T follicular helper cell (primary cell): ENCODE measurements around the gene SDK2.
"Not testable (repeated sequence)": the region's sequence is repeated elsewhere in the genome, so short reads cannot be mapped to it uniquely, and the experiment has no call there.

Experiments
- DNase-seq: peaks from one replicate; pipeline ENCODE4 v3.0.0-alpha.2; 2020; ENCODE audit warnings: low read depth

Gene SDK2

GRCh38 chr17:73453494-73453893 lies 190.8 kb downstream of the SDK2 start:
- not testable (repeated sequence) for DNase-seq

GRCh38 chr17:73453090-73453489 lies 191.2 kb downstream of the SDK2 start:
- DNase-seq: no peak

DNA sequence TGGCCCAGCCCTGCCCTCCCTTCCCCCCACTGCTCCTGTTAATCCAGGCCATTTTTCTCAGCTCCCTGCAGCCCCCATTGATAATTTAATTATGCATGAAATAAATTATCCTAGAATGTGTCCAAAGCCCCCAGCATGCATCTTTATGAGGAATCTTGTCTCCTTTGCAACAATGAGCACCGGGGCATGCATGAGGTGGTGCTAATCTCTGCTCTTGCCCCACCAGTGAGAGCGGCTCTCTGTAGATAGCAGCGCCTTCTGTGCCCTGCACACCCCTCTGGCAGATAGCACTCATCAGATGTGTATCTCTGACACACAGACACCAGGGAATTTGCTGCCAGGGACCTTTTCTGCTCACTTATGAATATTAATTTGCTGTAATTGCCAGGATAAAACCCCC lies 192.2 kb downstream of the SDK2 start:
- no peak for DNase-seq

GRCh38 chr17:73447319-73447718 lies 196.9 kb downstream of the SDK2 start:
- DNase-seq: no peak

DNA sequence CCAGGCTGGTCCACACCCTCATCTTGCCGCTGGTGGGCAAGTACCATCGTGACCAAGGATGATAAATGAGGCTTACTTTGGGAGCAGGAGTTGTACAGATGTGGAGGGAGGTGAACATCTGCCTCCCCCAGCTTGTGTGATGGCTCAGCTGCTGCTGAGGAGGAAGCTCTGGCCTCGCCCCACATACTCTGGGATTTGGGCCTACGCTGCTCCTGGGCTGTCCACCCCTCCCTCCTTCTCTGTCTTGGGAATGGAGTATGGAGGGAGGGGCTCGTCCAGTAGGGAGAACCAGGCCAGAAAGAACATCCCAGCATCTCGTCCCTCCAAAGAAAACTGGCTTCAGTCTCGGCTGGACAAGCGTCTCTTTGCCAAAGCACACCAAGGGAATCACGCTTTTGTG lies 197.6 kb downstream of the SDK2 start:
- DNase-seq: no peak

- DNase-seq: no peak
These were observed 198.8 kb downstream of the SDK2 start for GRCh38 chr17:73445466-73445865.

GRCh38 chr17:73444021-73444420 lies 200.2 kb downstream of the SDK2 start:
- DNase-seq: no peak

DNA sequence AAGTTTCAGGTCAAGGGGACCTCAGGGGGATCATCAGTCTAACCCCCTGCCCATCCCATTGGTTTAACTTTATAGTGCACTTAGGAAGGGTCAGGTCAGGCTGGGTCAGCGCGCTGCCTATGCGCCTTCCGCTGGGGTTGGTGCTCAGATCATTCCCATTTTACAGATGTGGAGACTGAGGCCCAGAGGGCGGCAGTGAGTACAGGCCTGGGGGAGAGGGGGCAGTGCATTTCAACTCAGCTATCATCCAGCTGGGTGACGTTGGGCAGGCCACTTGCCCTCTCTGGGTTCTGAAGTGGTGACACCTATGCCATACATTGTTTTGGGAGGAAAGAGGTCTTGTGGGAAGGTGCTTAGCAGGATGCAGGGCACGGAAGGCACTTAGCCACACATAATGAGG lies 204.6 kb downstream of the SDK2 start:
- DNase-seq: no peak

- DNase-seq: no peak
These were observed 206.4 kb downstream of the SDK2 start for GRCh38 chr17:73437826-73438225.

DNA sequence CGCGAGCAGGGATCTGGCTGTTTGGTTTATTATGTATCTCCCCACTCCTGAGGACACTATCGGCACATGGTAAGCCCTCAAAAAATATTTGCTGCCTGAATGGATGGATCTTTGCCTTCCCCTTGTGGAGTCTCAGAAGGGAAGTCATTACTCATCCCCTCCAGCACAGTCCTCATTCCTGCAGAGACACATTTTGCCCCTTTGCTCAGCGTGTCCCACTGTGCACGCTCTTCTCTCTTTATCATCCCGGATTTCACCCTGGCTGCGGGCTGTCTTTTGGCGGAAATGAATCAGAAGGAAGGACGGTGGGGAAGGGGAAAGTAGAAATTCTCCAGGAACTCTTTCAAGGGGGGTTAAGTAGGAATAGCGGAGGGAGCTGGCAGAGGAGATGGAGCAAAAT lies 207.3 kb downstream of the SDK2 start:
- DNase-seq: no peak

DNA sequence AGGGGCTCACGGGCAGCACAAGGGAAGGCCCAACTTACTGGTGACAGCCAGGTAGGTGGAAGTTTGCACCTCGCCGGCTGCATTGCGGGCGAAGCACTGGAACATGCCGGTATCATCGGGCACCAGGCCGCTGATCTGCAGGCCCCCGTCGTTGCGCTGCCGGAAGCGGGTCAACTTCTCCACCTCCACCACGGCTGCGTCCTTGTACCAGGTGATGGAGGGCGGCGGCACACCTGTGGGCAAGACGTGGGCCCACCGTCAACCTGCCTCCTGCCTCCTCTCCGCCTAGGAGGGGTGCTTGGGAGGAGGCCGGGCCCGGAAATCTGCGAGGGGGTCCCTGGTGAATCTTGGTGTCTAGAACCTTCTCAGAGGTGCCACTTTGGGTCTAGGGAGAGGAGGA lies 208.8 kb downstream of the SDK2 start:
- no peak for DNase-seq

DNA sequence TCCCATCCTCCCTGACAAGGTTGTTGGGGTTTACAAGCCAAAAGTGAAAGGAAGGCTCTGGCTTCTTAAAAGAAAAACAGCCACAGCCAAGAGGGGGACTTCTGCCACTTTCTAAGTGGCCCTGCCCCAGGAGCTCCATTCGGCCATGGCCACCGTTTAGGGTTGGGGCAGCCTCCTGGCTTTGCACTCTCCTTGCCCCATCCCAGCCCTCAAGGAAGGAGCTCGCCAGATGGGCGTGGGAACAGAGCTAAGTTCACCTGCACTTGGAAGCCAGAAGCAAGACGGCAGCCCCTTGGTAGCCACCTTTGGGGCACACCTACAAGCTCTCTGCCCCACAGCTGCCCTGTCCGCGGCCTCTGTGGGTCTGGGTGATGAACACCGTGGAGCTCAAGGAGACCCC lies 210.1 kb downstream of the SDK2 start:
- DNase-seq: no peak

GRCh38 chr17:73433501-73433900 lies 210.7 kb downstream of the SDK2 start:
- DNase-seq: no peak

GRCh38 chr17:73432624-73433190 lies 211.5 kb downstream of the SDK2 start:
- DNase-seq: no peak

DNA sequence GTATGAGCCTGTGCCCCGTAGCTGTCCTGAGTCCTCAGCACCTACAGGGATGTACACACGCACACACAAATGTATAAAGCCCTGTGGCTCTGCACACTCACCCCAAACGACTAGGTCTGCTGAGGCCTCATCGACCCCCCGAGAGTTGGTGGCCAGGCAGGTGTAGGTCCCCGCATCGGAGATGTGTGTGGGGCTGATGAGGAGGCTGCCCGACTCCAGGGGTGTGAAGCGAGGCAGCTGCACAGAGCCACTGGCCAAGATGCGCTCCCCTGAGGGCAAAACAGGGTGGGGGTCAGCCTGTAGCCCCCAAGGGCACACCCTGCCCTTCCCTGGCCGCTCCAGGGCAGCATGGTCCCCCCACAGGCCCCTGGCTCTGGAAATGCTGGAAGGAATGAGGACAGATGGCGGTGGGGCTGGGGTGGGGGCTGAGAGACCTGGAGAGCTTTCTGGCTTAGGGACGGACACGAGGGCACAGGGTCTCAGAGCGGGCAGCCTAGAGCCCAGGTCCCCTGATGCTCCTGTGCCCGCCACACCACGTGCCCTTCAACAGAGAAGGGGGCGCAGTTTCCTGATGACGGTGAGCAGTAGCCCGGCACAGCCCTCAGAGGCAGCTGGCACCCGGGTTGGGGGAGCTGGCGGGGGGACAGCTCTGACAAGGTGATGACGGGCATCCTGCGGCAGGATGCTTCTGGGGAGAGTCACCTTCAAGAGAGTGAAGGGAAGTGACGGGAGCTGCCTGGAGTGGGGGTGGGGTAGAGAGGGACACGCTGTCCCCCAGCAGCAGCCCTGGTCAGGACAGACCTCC lies 212.6 kb downstream of the SDK2 start:
- no peak for DNase-seq

GRCh38 chr17:73430848-73431247 lies 213.4 kb downstream of the SDK2 start:
- no peak for DNase-seq

GRCh38 chr17:73430165-73430680 lies 214.0 kb downstream of the SDK2 start:
- DNase-seq: no peak

DNA sequence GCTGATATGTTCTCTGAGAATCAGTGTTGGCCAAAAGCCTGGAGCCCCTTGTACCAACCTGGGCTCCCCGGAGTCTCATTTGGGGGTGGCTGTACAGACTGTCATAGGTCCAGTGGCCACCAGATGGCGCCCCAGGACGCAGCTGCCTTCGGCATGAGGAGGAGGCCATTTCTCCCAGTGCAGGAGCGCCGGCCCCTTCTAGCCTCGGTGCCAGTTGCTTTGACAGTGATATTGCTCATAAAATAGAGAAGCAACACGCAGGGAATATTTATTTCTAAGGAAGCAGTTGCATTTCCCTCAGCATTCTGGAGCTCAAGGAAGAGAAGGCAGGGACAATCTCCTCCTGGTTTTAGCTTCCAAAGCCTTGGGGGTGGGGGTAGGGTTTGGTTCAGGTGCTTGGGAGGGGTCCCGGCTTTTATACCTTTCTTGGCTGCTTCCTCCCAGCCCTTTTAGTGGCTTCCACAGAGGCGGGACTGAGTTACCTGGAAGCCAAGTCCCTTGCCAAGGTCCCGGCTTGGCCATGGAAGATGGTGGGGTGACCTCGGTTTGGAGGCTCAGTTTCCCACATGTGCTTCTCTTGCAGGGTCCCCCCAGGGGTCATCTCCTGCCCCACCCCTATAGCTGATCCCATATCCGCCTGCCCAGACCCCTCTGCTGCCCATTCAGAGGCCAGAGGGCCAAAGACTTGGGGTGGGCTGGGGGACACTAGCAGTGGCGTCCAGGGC lies 214.6 kb downstream of the SDK2 start:
- peak; percentile 76 for DNase-seq

DNA sequence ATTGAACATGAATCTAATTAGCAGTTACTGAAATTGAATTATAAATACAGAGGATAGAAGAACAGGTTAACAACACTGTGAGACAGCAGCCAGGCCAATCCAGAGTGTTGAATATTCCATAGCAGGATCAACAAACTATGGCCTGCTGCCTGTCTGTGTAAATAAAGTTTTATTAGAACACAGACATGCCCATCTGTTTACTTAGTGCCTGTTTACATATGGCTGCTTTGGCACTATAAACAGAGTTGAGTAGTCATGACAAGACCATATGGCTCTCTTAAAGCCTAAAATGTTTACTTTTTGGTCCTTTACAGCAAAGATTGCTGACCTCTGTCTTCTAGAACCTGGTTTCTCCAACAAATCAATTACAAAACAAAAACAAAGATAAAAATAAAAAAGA lies 217.0 kb downstream of the SDK2 start:
- no peak for DNase-seq

DNA sequence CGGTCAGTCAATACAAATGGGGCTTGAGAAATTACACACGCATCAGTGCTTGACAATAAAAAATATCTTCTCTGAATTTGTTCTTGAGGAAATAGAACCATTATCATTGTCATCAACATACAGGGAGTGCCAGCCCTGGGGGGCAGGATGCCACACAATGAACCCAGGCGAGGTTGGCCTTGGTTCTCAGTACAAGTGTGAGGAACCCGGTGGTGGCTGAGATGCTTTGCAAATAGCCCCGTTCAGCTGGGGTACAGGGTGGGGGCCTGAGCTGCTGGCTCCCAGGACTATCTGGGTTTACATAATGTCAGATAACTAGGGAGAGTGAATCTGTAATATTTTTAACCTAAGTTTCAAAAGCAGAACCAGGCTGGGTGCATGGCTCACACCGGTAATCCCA lies 219.7 kb downstream of the SDK2 start:
- DNase-seq: no peak

- DNase-seq: no peak
These were observed 220.4 kb downstream of the SDK2 start for GRCh38 chr17:73423806-73424205.

DNA sequence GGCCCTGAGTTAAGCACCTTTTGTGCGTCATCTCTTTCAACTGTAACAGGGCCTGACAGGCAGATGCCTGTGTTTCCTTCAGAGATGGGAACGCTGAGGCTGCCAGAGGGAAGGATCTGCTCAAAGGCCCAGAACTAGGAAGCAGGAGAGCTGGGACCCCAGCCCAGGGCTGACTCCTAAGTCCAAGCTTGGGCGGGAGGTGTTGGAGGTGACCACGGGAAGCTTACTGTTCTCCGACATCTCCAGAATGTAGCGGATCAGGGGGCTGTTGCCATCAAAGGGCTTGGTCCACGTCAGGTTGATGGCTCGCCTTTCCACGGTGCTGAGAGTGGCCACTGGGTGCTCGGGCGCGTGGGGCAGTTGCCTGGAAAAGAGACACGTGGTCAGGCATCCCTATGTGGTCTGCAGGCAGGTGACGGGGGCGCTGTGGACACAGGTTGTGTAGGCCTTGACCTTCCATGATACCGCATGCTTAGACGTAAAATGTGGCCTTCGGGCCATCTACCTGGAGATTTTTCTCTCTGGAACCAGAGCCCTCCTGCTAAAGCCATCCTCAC lies 221.0 kb downstream of the SDK2 start:
- no peak for DNase-seq

DNA sequence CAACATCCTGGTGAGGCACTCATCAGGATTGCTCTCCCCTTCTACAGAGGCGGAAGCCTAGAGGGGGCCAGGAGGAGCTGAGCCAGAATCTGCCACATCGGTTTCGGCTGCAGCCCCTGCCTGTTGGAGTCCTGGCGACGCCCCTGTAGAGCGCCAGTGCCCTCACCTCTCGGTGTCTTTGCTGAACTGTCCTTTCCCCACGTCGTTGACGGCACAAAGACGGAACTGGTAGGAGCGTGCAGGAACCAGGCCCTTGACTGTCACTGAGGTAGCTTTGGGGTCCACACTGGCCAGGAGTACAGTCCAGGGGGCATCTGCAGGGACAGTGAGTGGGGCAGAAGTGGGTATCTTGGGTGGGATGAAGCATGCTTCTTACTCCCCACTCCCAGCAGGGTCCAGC lies 222.1 kb downstream of the SDK2 start:
- no peak for DNase-seq
